NCI-H146 treated with DMSO at 0.1 percent for 48 hours (cell line): Measurements from ENCODE around the gene ESR1.
"Not testable (repeated sequence)": the region's sequence is repeated elsewhere in the genome, so short reads cannot be mapped to it uniquely, and the experiment has no call there.

Experiments used
- DNase-seq: peaks from one replicate; lab custom pipeline; 2025; ENCODE audit not compliant: unreplicated experiment; lab: John Stamatoyannopoulos, UW

ESR1 gene

GRCh38 chr6:151885234-151885633, 77.8 kb downstream of the ESR1 start:
- no peak for DNase-seq

DNA sequence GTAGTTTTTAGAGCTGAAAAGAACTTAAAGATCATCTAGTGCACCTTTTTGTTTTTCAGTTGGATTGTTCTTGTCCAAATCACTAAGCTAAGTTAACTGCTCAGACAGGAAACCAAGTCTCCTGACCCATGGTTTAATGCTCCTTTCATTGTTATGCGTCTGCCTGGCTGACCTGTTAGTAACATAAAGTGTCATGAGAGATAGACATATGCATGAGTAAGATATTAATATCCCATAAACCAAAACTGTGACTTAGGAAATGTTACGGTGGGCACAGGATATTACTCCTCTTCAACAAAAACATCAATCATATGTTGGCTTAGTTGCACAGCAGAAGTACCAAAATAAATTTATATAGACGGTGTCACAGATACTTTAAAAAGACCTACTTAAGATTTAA, 84.0 kb downstream of the ESR1 start:
- no peak for DNase-seq

DNA sequence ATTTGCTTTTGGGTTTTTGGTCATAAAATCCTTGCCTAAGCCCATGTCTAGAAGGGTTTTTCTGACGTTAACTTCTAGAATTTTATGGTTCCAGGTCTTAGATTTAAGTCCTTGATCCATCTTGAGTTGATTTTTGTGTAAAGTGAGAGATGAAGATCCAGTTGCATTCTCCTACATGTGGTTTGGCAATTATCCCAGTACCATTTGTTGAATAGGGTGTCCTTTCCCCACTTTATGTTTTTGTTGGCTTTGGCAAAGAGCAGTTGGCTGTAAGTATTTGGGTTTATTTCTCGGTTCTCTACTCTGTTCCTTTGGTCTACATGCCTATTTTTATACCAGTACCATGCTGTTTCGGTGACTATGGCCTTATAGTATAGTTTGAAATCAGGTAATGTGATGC, 86.9 kb downstream of the ESR1 start:
- DNase-seq, result not testable (repeated sequence)

- DNase-seq, result not testable (repeated sequence)
Observed at GRCh38 chr6:151899221-151899620, 91.7 kb downstream of the ESR1 start.

DNA sequence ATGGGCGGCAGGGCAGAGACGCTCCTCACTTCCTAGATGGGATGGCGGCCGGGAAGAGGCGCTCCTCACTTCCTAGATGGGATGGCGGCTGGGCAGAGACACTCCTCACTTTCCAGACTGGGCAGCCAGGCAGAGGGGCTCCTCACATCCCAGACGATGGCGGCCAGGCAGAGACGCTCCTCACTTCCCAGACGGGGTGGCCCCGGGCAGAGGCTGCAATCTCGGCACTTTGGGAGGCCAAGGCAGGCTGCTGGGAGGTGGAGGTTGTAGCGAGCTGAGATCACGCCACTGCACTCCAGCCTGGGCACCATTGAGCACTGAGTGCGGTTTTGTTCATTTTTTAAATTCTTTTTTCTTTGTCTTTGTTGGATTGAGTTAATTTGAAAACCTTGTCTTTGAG, 92.3 kb downstream of the ESR1 start:
- not testable (repeated sequence) for DNase-seq

DNA sequence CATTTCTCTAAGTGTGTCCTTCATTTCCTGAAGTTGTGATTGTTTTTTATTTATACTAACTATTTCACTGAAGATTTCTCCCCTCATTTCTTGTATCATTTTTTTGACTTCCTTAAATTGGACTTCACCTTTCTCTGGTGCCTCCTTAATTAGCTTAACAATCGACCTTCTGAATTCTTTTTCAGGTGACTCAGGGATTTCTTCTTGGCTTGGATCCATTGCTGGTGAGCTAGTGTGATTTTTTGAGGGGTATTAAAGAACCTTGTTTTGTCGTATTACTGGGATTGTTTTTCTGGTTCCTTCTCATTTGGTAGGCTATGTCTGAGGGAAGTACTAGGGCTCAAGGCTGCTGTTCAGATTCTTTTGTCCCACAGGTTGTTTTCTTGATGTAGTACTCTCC, 92.8 kb downstream of the ESR1 start:
- DNase-seq, result no peak

GRCh38 chr6:151901009-151901411, 93.5 kb downstream of the ESR1 start:
- DNase-seq, result no peak

GRCh38 chr6:151904631-151905030, 97.1 kb downstream of the ESR1 start:
- no peak for DNase-seq

GRCh38 chr6:151905072-151905471, 97.6 kb downstream of the ESR1 start:
- no peak for DNase-seq

GRCh38 chr6:151905854-151906253, 98.4 kb downstream of the ESR1 start:
- DNase-seq, result no peak

- no peak for DNase-seq
Observed at GRCh38 chr6:151911401-151911800, 103.9 kb downstream of the ESR1 start.

DNA sequence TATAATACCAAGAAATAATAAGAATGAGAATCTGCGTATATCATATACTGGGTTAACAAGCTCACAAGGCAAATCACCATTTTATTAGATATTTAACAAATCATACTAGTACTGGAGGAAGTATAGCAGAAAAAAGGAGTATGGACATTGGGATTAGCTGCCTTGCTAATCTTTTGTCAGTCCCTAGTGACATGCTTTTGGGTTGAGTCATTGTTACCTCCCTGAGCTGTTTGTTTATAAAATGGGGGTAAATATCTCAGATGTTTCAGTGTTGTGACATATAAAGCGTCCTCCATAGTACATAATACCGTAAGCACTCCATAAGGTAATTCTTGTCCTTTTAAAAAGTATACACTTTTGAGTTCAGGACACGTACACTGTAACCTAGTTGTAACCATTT, 107.0 kb downstream of the ESR1 start:
- no peak for DNase-seq

- no peak for DNase-seq
Observed at GRCh38 chr6:151916075-151916474, 108.6 kb downstream of the ESR1 start.

DNA sequence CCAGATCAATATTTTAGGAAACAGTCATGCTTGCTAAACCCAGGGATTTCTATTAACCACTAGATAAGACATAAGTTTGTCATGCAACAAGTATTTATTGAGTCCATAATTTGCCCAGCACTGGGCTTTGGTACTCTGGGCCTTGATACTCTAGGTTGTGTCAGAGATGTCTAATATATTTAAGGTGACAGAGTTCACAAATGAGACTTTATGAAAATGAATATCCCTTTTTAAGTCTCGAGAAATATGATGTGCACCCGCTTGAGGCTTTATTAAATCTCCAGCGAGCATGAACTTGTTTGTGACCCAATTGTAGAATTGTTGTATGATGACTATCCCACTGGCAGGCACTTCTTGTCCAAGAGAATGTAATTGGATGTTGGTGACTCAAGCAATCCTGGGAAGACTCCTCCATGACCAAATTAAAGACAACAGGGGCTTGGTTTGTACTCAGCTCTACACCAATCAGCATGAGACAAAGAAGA, 109.2 kb downstream of the ESR1 start:
- DNase-seq, result no peak

DNA sequence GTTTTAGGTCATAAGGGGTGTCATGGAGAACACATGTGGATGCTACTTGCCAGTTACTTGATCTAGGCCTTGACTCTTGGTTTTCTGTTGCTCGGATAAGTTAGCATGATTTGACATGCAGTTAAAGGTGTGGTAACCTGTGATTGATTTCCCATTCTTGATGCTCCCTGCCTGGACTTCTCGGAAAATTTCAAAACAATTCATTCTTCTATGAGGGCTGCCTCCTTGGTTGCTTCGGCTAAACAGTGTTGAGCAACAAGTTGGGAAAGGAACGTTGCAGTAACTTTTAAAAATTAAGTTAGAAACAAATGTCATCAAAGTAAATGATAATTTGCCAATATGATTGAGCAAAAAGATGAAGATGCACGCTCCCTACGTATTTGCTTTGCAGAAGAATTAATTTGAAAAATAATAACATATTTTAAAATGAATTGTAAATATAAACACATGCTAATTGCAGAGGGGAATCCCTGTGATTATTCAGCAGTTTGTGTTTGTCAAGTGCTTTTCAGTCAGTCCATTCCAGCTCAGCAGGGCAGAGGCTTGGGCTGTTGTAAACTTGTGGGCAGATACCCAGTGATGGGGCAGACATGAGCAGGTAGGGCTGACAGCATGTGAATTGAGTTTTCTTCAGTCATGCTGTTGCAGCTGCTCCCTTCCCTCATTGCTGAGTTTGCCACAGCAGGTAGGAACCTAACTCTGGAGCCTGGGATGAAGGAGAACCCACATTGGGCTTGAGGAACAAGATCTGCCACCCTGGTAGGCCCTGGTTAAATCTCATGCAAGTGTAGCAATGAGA, 110.2 kb downstream of the ESR1 start:
- no peak for DNase-seq

DNA sequence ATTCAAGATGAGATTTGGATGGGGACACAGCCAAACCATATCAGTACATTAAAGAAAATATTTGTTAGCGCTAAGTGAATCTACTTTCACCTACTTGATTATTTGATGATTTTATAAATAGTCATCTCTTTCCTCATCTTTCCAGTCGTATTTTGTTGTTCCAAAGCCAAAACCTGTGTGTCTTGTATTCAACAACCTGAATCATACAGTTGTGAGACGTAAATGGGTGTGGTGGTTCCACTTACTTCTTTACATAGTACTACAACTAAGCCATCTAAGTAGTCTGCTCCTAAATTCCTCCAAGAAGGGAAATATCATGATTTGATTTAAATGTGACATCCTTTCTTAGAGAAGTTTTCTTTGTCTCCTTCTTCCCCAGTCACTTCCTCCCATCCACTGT, 132.8 kb downstream of the ESR1 start:
- no peak for DNase-seq

- DNase-seq, result no peak
Observed at GRCh38 chr6:151948002-151948743, 140.7 kb downstream of the ESR1 start.

- DNase-seq, result no peak
Observed at GRCh38 chr6:151958332-151958731, 150.8 kb downstream of the ESR1 start.

- DNase-seq, result no peak
Observed at GRCh38 chr6:151959086-151959485, 151.6 kb downstream of the ESR1 start.

- DNase-seq, result no peak
Observed at GRCh38 chr6:151961809-151962208, 154.3 kb downstream of the ESR1 start.

GRCh38 chr6:151962246-151962846, 154.9 kb downstream of the ESR1 start:
- DNase-seq, result no peak

DNA sequence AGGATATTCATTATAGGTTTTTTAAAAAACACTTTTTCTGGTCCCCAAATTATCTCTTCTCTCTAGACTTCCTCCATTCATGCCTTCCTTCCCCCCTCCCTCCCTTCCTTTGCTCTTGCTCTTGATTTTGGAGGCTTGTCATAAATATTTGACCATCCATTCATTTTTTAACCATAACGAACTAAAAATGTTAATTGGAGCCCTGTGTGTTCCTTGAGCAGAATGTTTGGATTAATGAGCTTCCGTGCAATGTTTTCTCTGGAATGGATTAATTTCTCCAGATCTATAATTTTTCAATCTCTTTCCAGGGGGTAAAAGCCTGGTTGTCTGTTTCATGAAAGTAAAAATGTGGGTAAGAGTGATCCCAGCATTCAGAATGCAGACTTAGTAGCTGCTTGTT, 155.5 kb downstream of the ESR1 start:
- no peak for DNase-seq
